ENCODE data around the gene LSM8.
A peak's percentile ranks its signal among the peaks of the same experiment; 100 is the strongest.
"Not testable (repeated sequence)": the region's sequence is repeated elsewhere in the genome, so short reads cannot be mapped to it uniquely, and the experiment has no call there.

LSM8 gene

DNA sequence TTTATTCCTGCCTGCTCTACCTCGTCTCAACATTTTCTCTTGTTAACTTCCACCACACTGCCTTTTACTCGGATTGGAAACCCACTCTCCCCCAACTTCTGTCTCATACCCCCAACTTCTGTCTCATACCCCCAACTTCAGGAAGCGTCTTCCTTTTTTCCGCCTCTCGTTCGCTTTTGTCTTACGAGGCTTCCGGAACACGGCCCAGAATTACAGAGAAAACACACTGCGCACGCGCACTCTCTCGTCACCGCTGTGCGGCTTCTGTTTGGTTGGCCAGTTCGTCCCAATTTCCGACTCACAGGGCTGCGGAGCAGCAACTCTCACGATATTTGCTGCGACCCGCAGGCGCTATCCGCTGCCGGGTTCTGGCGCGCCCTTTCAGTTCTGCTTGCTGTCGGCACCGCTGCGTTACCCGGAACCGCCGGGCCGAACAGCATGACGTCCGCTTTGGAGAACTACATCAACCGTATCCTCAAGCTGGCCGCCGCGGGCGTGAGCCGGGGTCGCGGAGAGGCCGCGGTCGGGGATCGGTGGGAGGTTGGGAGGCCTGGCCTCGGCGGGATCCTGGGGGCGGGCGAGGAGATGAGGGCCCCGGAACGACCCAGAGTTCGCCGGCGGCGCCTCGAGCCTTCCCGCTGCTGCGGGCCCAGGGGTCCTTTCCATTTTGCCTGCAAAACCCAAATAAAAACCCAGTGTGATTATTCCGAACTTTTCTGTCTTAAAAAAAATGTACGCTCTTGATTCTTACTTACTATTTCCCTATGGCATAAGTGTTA, at the start of gene LSM8:
Gene LSM8 (plus strand): TSS at position 379 of the 779 bp plus-strand sequence. CDS start 60 bp downstream, at position 439.
- peak; percentile 97 for DNase-seq

DNA sequence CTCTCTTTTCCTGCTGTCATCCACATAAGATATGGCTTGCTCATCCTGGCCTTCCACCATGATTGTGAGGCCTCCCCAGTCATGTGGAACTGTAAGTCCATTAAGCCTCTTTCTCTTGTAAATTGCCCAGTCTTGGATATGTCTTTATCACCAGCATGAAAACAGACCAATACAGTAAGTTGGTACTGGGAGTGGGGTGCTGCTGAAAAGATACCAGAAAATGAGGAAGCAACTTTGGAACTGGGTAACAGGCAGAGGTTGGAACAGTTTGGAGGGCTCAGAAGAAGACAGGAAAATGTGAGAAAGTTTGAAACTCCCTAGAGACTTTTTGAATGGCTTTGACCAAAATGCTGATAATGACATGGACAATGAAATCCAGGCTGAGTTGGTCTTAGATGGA, 49.5 kb upstream of the LSM8 start:
- not testable (repeated sequence) for DNase-seq

DNA sequence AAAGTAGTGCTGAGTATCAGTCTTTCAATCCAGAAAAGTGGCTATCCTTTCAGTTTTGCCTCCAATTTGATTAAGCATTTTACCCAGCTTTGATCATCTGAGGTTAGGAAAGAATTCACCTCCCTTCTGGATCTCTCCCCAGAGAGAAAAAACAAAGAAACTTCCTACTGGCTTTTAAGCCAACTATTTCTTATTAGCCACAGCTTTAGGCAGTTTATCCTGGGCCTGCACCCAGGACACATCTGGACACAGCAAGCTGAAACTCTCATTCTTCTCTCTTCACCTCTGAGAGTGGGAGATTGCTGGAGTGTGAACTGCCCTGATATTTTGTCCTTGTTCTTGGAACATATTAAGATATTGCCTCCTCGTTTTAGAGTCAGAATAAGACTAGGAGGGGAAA, 43.5 kb upstream of the LSM8 start:
- DNase-seq: no peak

DNA sequence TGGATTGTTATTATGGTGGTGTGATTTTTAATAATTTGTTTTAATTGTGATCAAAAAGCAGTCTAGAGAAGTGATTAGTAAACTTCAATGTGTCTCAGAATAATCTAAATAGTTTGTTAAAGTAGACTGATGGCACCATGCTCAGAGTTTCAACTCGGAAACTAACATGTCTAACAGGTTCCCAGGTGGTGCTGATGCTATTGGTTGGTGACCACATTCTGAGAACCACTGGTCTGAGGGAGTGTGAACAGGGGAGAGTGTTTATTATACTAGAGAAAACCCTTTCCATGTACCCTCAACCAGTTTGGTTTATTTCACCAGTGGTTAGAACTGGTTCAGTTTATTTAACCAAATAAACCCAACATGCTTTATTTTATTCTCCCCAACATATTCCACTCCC, 42.0 kb upstream of the LSM8 start:
- DNase-seq: no peak

DNA sequence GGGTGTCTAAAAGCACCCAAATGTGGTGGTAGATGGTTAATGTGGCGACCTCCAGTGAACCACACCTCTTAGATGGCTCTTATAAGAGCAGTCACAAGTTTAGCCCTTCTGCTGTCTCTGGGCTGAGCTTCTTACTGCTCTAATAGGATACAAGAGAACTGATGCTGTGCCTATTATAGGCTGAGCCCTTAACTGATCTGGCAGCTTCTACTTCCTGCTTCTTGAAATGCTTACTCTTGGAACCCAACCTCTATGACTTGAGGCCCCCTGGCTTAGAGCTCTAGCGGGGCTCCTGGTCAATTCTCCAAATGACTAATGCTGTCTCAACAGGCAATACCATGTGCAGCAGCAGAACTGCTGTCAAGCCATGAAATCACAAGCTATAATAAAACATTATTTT, 35.0 kb upstream of the LSM8 start:
- no peak for DNase-seq

DNA sequence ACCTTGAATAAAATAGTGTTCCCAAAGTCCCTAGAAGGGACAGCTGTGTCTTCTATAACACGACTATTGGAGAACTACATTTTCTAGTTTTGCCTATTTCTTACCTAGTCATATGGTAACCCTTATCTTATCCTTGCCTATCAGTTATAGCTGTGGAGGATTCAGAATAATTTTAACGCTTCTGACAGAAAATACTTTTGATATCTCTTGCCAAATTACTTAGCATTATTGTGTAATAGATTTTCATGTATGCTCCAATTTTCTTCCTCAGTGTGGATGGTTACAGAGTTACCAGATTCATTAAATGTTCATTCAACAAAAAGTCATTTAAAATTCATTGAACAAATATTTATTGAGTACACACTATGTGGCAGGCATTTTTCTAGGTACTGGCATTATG, 34.6 kb upstream of the LSM8 start:
- DNase-seq: no peak

DNA sequence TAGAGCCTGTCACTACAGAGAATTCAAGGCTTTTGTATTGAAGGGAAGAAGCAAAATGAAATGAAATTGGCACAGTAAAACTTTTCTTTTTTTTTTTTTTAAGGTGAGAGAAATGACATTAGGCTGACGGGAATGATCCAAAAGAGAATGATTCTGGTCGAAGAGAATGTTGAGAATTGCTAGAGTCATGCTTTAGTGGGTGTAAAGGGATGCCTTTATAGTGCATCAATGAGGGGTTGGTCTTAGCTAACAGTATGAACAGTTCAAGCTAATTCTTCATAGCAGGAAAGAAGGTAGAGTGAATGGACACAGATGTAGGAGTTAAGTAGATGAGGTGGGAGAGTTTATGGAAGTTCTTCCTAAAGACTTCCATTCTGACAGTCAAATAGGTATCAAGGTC, 32.3 kb upstream of the LSM8 start:
- no peak for DNase-seq

DNA sequence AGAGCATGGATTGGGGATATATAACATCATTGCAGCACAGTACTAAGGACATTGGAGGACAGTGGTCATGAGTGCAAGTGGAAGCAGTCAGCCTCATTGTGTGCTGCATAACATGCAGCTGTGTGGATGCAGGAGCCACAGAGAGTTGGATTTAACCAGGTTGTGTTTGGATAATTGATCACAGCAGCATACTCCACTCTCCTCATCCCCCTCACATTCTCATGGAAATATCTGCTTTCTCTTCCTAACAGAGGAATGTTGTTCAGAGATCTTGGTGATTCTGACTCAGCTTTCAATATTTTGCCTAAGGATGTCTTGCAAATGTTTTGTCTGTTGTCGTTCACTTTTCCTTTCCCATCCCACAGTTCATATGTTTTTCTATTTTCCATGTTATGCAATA, 31.8 kb upstream of the LSM8 start:
- no peak for DNase-seq

DNA sequence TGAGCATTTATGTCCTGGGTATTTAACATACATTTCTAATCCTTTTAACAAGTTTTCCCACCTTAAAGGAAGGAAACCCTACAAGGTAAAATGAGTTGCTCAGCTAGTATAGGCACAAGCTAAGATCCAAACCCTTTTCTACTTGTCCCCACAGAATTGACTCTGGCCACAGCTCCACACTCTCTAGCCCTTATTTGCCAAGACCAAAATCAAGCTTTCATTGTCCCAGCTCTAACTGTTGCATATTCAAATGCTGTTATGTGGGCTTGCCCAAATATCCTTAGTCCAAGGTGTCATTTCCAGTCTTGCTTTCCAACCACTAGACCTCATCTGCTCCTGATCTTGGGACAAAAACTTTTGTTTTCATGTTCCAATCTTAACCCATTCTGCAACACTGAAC, 31.3 kb upstream of the LSM8 start:
- no peak for DNase-seq

DNA sequence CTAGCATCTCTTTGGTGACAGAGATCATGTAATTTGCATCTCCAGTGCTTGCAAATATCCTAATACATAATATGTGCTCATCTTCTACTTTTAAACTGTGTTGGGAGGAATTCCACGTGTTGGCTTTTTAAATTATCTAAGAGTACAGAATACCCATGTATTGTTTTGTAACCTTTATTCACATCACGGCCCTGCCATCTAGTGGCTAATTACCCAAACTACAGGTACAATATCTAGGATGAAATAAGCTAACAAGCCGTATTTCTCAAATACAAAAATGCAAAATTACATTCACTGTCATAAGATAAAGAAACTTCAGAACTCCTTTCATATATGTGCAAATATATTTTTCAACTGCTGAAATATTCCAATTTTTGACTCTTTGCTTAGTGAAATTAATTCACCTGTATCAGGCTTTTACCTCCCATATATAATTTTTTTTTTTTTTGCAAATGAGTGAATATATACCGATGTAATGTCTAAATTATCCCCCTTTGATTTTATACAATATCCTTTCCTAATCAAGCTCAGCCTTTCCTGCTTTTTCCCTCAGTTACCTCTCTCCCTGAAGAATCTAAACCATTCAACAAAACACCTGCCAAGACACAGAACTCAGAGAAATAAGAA, 30.3 kb upstream of the LSM8 start:
- DNase-seq: peak; percentile 17

DNA sequence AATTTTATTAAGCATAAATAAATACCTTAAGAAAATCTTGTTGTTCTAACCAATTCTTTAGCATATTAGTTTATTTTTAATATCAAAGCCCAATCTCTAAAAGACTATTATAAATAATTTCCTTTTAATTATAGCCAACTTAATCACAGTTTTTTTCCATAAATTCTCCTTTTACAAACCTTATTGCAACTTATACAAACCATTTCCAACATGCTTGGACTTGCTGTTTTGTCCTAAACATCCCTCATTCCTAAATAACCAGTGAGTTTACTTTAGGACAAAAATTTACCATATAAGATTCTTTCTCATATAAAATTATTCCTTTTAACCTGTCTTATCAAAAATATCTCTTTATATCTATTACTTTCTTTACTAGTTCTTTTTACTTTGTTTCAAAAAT, 25.2 kb upstream of the LSM8 start:
- no peak for DNase-seq

DNA sequence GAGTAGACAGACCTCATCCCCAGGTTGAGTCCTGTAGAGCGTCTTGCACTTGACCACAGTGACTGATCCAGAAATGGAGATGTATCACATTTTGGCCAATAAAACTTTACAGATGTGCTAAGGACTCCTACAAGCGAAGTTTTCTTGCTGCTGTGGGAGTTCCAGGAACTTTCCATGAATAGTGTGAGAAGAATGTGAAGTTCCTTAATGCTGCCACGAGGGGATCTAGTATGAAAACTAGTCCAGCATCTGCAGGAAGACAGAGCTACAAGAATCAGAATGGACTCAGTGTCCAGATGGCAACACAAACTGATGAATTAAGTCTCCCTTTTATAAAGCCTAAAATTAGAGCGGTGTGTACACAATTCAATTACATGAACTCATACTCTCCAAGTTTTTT, 14.8 kb upstream of the LSM8 start:
- DNase-seq: no peak

DNA sequence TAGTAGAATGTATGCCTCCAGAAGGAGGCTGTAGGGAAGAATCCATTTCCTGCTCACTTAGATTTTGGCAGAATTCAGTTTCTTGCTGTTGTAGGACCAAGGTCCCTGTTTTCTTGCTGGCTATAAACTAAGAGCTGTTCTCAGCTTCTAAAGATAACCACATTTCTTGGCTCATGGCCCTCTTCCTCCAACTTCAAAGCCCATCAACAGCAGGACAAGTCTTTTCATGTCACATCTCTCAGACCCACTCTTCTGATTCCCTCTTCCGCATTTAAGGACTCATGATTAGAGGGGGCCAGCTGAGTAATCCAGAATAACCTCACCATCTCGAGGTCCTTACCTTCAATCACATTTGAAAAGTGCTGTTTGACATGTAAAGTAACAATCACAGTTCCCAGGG, 8.2 kb upstream of the LSM8 start:
- no peak for DNase-seq

DNA sequence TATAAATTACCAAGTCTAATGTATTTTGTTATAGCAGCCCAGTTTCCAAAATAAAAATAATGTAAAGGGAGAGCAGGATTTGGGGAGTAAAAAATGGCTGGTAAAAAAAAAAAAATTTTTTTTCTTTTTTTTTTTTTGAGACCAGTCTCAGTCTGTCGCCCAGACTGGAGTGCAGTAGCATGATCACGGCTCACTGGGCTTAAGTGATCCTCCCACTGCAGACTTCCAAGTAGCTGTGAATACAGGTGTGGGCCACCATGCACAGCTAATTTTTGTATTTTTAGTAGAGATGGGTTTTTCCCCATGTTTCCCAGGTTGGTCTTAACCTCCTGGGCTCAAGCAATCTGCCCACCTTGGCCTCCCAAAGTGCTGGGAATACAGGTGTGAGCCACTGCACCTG, 4.8 kb upstream of the LSM8 start:
- DNase-seq: no peak

DNA sequence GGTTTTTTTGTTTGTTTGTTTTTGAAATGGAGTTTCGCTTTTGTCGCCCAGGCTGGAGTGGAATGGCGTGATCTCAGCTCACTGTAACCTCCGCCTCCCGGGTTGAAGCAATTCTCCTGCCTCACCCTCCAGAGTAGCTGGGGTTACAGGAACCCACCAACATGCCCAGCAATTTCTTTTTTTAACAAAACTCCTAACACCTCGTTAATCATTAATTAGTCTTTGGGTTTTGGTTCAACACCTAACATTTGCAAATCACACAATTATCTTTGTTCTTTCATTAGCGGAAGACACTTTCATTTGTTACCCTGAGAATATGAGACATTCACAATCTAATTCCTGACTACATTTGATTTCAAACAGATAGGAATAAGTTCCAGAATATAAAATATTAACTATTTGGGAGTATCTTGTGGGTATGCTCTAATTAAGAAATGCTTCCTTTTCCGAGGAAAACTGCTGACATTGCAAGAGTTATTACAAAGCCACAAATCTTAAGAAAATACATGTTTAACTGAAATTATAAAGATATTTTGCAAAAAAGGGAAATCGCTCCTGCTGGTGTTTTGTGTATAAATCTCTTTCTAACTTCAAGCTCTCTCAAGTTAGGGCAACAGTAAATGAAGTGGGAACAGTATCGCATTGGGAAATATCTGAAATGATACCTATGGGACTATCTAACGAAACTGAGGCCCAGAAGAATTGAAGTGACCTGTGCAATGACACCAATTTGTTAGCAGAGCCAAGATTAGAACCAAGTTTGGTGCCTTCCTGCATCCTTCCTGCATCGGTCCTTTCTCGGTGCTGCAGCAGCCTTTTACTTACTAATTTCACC, 1.2 kb upstream of the LSM8 start:
- no peak for DNase-seq

DNA sequence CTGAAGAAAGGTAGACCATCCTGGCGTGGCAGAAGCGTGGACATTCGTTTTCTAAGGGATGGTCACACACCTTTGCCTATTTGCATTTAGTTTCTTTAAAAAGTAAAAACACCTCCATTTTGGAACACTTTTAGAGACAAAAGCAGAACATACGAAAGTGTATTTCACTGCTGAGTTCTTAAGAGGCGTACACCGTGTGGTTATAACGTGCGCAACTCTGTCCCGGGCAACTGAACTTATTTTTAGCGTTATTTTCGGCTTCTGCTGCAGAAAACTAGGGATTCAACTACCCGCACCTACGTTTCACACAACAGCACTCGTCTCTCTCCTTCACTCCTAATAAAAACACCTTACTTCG, 557 bp upstream of the LSM8 start:
- no peak for DNase-seq

DNA sequence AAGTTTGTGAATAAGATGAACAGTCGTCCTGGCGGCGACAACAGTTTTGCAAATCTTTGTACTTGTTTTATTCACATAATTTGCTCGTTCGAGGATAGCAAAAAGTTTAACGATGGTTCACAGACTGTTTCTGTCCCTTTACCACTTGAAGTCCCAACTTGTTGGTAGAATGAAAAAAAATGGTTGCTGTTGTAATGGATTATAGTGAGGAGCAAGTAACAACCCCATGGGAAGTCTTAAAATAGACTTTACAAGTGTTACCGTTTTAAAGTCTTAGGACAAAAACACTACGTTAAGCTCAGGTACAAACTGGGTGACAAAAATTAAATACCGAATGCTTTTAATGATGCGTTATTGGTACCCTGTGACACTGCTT, 589 bp downstream of the LSM8 start:
- DNase-seq: no peak

DNA sequence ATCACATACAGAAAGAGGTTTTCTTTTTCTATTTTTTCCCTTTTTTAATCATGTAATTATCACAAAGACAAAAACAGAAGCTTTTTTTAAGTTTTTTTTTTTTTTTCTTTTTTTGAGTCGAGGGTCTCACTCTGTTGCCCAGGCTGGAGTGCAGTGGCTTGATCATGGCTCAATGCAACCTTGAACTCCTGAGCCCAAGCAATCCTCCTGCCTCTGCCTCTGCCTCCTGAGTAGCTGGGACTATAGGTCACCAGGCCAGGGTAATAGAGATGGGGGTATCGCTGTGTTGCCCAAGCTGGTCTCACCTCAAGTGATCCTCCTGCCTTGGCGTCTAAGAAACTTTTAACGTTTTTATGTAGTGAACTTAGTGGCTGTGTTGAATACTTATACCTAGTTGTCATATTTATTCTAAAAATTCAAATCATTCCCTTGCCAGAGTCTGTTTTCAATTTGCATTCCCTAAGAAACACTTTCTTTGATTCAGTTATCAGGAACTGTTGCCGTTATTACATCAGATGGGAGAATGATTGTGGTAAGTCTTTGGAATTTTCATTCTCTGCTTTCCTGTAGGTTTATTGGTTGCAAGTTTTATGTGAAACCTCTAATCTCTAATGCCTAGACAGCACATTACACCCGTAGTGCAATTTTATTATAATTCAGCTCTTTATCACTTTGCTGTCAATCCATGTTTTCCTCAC, 1.3 kb downstream of the LSM8 start:
- DNase-seq: no peak

DNA sequence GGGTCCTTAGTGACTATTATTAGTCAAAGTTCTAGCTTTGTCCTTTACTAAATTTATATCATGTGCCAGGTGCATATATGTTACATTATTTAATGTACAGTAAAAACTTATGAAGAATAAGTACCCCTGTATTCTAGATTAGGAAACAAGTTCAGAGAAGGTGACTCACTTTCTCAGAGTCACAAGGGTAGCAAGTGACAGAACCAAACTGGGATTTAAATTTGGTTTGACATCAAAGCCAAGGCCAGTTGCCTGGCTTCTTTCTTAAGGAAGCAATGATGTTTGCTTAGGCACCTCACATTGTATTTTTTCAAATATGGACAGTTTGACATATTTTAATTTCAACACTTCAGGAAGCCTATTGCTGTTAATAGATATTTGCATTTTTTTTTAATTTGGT, 2.5 kb downstream of the LSM8 start:
- DNase-seq: no peak

DNA sequence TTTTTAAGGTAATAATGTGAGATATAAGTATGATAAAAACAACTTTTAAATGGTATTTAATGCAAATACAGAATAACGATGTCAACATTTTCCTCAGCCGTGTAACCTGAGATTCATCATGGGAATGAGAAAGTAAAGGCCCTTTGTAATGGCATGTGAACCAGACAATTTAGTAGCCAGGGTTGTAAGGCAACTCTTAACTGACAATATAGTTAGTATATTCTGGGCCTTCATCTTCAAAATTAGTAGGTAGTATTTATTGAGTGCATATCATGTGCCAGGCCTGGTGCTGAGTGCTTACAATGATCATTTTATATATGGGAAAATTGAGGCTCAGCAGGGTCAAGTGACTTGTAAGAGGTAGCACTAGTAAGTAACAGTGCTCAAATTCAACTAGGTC, 10.6 kb downstream of the LSM8 start:
- no peak for DNase-seq

DNA sequence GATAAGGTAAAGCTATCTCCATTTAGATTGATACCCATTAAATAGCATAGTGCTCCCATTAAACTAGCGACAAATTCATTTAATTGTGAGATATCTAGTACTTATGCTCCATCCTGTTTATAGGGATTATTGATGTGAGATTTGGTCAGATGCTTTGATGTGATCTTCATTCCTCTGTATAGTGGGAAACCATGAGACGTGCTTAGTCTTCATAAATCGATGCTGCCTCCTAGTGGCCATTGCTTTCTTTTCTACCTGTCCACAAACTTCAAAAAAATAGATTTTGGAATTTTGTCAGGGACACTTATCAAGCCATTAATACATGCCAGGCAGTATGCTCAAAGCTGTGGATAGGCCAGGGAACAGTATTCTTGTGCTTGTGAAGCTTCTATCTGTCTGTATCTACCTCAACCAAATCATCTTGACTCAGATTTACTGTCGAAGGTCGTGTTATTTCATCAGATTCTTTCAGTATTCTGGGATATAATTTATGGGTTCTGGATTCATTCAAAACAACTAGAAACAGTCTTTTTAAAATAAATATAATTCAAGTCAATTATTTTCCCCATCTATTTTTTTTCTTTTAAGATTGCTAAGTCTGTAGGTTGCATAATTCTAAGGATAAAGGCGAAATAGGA, 12.0 kb downstream of the LSM8 start:
- DNase-seq: peak; percentile 57

DNA sequence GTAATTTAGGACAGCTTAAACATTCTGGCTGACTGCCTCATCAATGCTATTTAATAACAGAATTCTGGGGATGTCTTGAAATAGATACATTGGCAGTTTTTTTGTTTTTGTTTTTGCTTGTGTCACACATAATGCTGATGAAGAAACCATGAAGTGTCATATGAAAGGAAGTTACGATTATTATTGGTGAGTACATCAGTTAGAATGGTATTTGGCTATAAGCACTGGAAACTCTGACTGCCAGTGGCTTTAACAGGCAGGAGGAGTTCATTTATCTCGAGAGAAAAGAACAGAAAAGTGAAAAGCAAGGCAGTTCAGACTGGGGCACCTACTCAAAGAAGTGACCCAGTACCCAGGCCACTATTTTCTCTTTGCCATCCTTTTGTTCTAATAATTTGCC, 18.1 kb downstream of the LSM8 start:
- DNase-seq: no peak

Data from COR-L47 (cell line).